Measurements from ENCODE around the gene ENG. TPM values are rescaled to one million over a fixed set of nuclear protein-coding genes. Genes with fewer than 3 reads are reported as not detected.
A peak's percentile ranks its signal among the peaks of the same experiment; 100 is the strongest.

The ENG gene
- total and polyA plus RNA-seq, 10 donors: 29.2 to 334 (median 222) TPM

- WGBS, 5 donors: 39 to 58% (median 42%) methylated on average over 3 of the region's 3 CpGs
- H3K36me3 ChIP-seq: peaks cover 0 to 75% (median 21%) of the 10 kb centered on the region in 6 donors
- peak overlapping the region in 6 of 8 donors; percentile 17 to 85 (median 62) for H3K4me3 ChIP-seq
- TF ChIP-seq POLR2A (IDR thresholded peaks at IDR 0.05): no peak
- peak in 1 of 3 donors; percentile 10 for TF ChIP-seq POLR2AphosphoS5 (IDR thresholded peaks at IDR 0.05)
- TF ChIP-seq CTCF (IDR thresholded peaks at IDR 0.05 in 8 of 11, conservative IDR thresholded peaks at IDR 0.05 in 3 of 11): no peak
- H3K27me3 ChIP-seq (replicated peaks in 1 of 7): no peaks in the 10 kb centered on the region
- H3K9me3 ChIP-seq: no peaks in the 10 kb centered on the region
- peaks cover 66 to 100% (median 96%) of the 10 kb centered on the region in 6 donors for H3K4me1 ChIP-seq
- no peak for DNase-seq
- intact Hi-C loops (cut with DNase I; ENCODE audit: low total_unique reads): no loop called here
- H3K27ac ChIP-seq: peak overlapping the region; percentile 48 to 92 (median 87)
These were observed 87.0 kb downstream of the ENG start for GRCh38 chr9:127767410-127767809.

GRCh38 chr9:127765418-127765817, 89.0 kb downstream of the ENG start:
- no peaks in the 10 kb centered on the region for H3K9me3 ChIP-seq
- no peak for DNase-seq
- peaks cover 63 to 100% (median 99%) of the 10 kb centered on the region in 6 donors for H3K4me1 ChIP-seq
- TF ChIP-seq POLR2AphosphoS5 (IDR thresholded peaks at IDR 0.05) (no peak), POLR2A (IDR thresholded peaks at IDR 0.05) (no peak), CTCF (IDR thresholded peaks at IDR 0.05 in 8 of 11, conservative IDR thresholded peaks at IDR 0.05 in 3 of 11) (no peak)
- peaks cover 0 to 88% (median 32%) of the 10 kb centered on the region in 6 donors for H3K36me3 ChIP-seq
- no peak overlapping the region for H3K4me3 ChIP-seq
- peak overlapping the region; percentile 48 to 92 (median 86) for H3K27ac ChIP-seq
- no peaks in the 10 kb centered on the region for H3K27me3 ChIP-seq (replicated peaks in 1 of 7)
- intact Hi-C loops (cut with DNase I; ENCODE audit: low total_unique reads): no loop called here
- 53 to 89% (median 70%) methylated on average over 1 of the region's 1 CpG for WGBS, 5 donors

Small RNA genes lying within 50 kb of the gene (microRNA-seq; reads per million reads assigned to microRNA genes)
- gene MIR2861 (0 to 0.28 (median 0) reads per million in 3 donors), gene MIR3960 (0 reads per million in 3 donors), gene MIR4672 (0 reads per million in 3 donors)

Small RNA genes lying within 50 kb of the gene (small RNA-seq; reads per million reads assigned to genes)
- 0 reads per million in 4 donors for gene MIR4672
- 0 reads per million in 4 donors for gene RF00019
- gene RNA5SP296: 0 reads per million in 4 donors

Other genes starting within 250 kb of the ENG start
- 10 to 100 TPM; 26.0 to 75.7 (median 38.5) TPM for gene STXBP1, start 242.4 kb downstream of the ENG start, total RNA-seq
- gene STXBP1, start 242.4 kb downstream of the ENG start, polyA plus RNA-seq: 1 to 10 TPM; 4.3 to 7.6 (median 6.0) TPM
- under 1 TPM in 4 of 7 donors, not detected in 3; 0.13 to 0.21 (median 0.17) TPM for gene CFAP157, start 147.7 kb downstream of the ENG start, total RNA-seq
- gene CFAP157, start 147.7 kb downstream of the ENG start, polyA plus RNA-seq: under 1 TPM; 0.09 to 0.13 (median 0.12) TPM
- gene PTRH1, start 139.0 kb downstream of the ENG start, total RNA-seq: 10 to 100 TPM in 4 of 7 donors, 1 to 10 TPM in 3; 8.1 to 17.9 (median 10.7) TPM
- gene PTRH1, start 139.0 kb downstream of the ENG start, polyA plus RNA-seq: 10 to 100 TPM in 2 of 3 donors, 1 to 10 TPM in 1; 7.4 to 17.5 (median 14.7) TPM
- 1 to 10 TPM in 6 of 7 donors, under 1 TPM in 1; 0.60 to 3.1 (median 2.0) TPM for gene TTC16, start 138.6 kb downstream of the ENG start, total RNA-seq
- gene TTC16, start 138.6 kb downstream of the ENG start, polyA plus RNA-seq: under 1 TPM; 0.12 to 0.98 (median 0.61) TPM
- gene TOR2A, start 119.4 kb downstream of the ENG start, total RNA-seq: 10 to 100 TPM; 16.8 to 36.5 (median 24.5) TPM
- 10 to 100 TPM; 17.9 to 29.1 (median 18.4) TPM for gene TOR2A, start 119.4 kb downstream of the ENG start, polyA plus RNA-seq
- gene SH2D3C, start 76.0 kb downstream of the ENG start, total RNA-seq: 10 to 100 TPM; 44.7 to 85.4 (median 61.2) TPM
- 10 to 100 TPM; 27.0 to 51.1 (median 34.3) TPM for gene SH2D3C, start 76.0 kb downstream of the ENG start, polyA plus RNA-seq
- 100 to 1,000 TPM in 4 of 7 donors, 10 to 100 TPM in 3; 68.3 to 149 (median 103) TPM for gene CDK9, start 68.6 kb downstream of the ENG start, total RNA-seq
- gene CDK9, start 68.6 kb downstream of the ENG start, polyA plus RNA-seq: 10 to 100 TPM; 49.2 to 87.6 (median 87.1) TPM
- gene FPGS, start 51.8 kb downstream of the ENG start, total RNA-seq: 10 to 100 TPM; 33.3 to 94.6 (median 72.3) TPM
- 10 to 100 TPM; 39.5 to 73.7 (median 60.5) TPM for gene FPGS, start 51.8 kb downstream of the ENG start, polyA plus RNA-seq
- gene AK1, start 23.0 kb upstream of the ENG start, total RNA-seq: 10 to 100 TPM; 41.3 to 89.7 (median 59.7) TPM
- 10 to 100 TPM; 47.0 to 97.9 (median 82.7) TPM for gene AK1, start 23.0 kb upstream of the ENG start, polyA plus RNA-seq
- 100 to 1,000 TPM in 1 of 7 donors, 10 to 100 TPM in 6; 62.5 to 118 (median 75.9) TPM for gene ST6GALNAC6, start 44.9 kb upstream of the ENG start, total RNA-seq
- 10 to 100 TPM; 29.0 to 68.0 (median 31.7) TPM for gene ST6GALNAC6, start 44.9 kb upstream of the ENG start, polyA plus RNA-seq
- gene ST6GALNAC4, start 62.4 kb upstream of the ENG start, total RNA-seq: 10 to 100 TPM; 48.6 to 92.8 (median 65.8) TPM
- gene ST6GALNAC4, start 62.4 kb upstream of the ENG start, polyA plus RNA-seq: 10 to 100 TPM; 16.0 to 36.7 (median 19.5) TPM
- 1 to 10 TPM in 2 of 7 donors, under 1 TPM in 3, not detected in 2; 0.46 to 3.6 (median 0.94) TPM for gene PIP5KL1, start 76.1 kb upstream of the ENG start, total RNA-seq
- gene PIP5KL1, start 76.1 kb upstream of the ENG start, polyA plus RNA-seq: under 1 TPM; 0.13 to 0.51 (median 0.42) TPM
- 10 to 100 TPM; 19.5 to 31.3 (median 25.2) TPM for gene DPM2, start 83.2 kb upstream of the ENG start, total RNA-seq
- gene DPM2, start 83.2 kb upstream of the ENG start, polyA plus RNA-seq: 10 to 100 TPM; 23.6 to 33.8 (median 28.1) TPM
- 100 to 1,000 TPM in 1 of 7 donors, 10 to 100 TPM in 6; 27.3 to 102 (median 72.8) TPM for gene EEIG1, start 126.3 kb upstream of the ENG start, total RNA-seq
- 10 to 100 TPM; 28.6 to 39.6 (median 29.0) TPM for gene EEIG1, start 126.3 kb upstream of the ENG start, polyA plus RNA-seq
- gene NAIF1, start 212.7 kb upstream of the ENG start, total RNA-seq: 10 to 100 TPM in 6 of 7 donors, 1 to 10 TPM in 1; 9.3 to 14.3 (median 11.7) TPM
- gene NAIF1, start 212.7 kb upstream of the ENG start, polyA plus RNA-seq: 10 to 100 TPM; 10.6 to 15.4 (median 10.8) TPM
- gene SLC25A25, start 213.6 kb upstream of the ENG start, total RNA-seq: 10 to 100 TPM; 20.2 to 44.7 (median 26.0) TPM
- 10 to 100 TPM in 1 of 3 donors, 1 to 10 TPM in 2; 6.2 to 13.6 (median 6.5) TPM for gene SLC25A25, start 213.6 kb upstream of the ENG start, polyA plus RNA-seq